Activated CD8-positive, alpha-beta memory T cell treated with anti-CD3 and anti-CD28 coated beads, Interleukin-2, amount 10 ng/mL, durations not matched to agents 7 days and 5 days (primary cell): ENCODE results near the gene SERHL2. TPM values are rescaled to one million over a fixed set of nuclear protein-coding genes. Genes with fewer than 3 reads are reported as not detected.

Source experiments
- ATAC-seq: fragments of 150-1000 bp; cut with Tn5 transposase; one replicate; pipeline ENCODE4 v1.10.0; 2021; ENCODE audit warnings: moderate library complexity
- CTCF ChIA-PET: fragments of 350-600 bp; sonication (Branson Sonifier 250); formaldehyde crosslinking; loops from one replicate; lab custom pipeline; 2021; ENCODE audit warnings: antibody characterized with exemption; lab: Charles Lee
- DNase-seq: peaks from one replicate; pipeline ENCODE4 v3.0.0-alpha.2; 2020
- H3K27ac Mint-ChIP-seq: one replicate; pipeline ENCODE4 v1.8.0; 2021; ENCODE audit warnings: mild to moderate bottlenecking, mixed read lengths
- H3K27me3 Mint-ChIP-seq: one replicate; pipeline ENCODE4 v1.8.0; 2021; ENCODE audit warnings: mixed read lengths
- H3K36me3 Mint-ChIP-seq: one replicate; pipeline ENCODE4 v1.8.0; 2021; ENCODE audit warnings: mild to moderate bottlenecking, mixed read lengths
- H3K4me1 Mint-ChIP-seq: one replicate; pipeline ENCODE4 v1.8.0; 2021; ENCODE audit warnings: mixed read lengths
- H3K4me3 Mint-ChIP-seq: one replicate; pipeline ENCODE4 v1.8.0; 2021; ENCODE audit warnings: mild to moderate bottlenecking, moderate library complexity, mixed read lengths
- H3K9me3 Mint-ChIP-seq: one replicate; pipeline ENCODE4 v1.8.0; 2022; ENCODE audit warnings: low read depth, mixed read lengths
- total RNA-seq, 2 experiments: library from RNA; stranded (reverse); gene quantifications; one replicate each; pipeline ENCODE4 v1.2.3, GENCODE V29; 2021

The SERHL2 gene
- total RNA-seq, 2 experiments from 2014 or later: 1.4 to 3.5 TPM

- Mint-ChIP-seq H3K27ac (no peak overlapping the region), H3K4me3 (no peak overlapping the region), H3K27me3 (no peaks in the 10 kb centered on the region), H3K36me3 (peaks cover 2% of the 10 kb centered on the region), H3K4me1 (peaks cover 17% of the 10 kb centered on the region), H3K9me3 (no peaks in the 10 kb centered on the region)
- CTCF ChIA-PET: no interaction called here
- no peak for ATAC-seq
- no peak for DNase-seq
Observed at GRCh38 chr22:42620084-42620483, 66.3 kb downstream of the SERHL2 start.

- CTCF ChIA-PET: interaction anchor here (0.6 to 2.0 kb wide), 14 partner anchors 8 to 358 kb away, joined by 3 to 9 read pairs (median 4); no protein-coding TSS in a partner anchor
- DNase-seq (peak; percentile 70), ATAC-seq (peak; percentile 69)
- Mint-ChIP-seq H3K9me3 (no peaks in the 10 kb centered on the region), H3K4me3 (no peak overlapping the region), H3K27me3 (no peaks in the 10 kb centered on the region), H3K4me1 (peaks cover 7% of the 10 kb centered on the region), H3K36me3 (peaks cover 3% of the 10 kb centered on the region), H3K27ac (no peak overlapping the region)
Observed at GRCh38 chr22:42621505-42622002, 67.8 kb downstream of the SERHL2 start.

GRCh38 chr22:42622061-42622710 is 68.4 kb downstream of the SERHL2 start:
- ATAC-seq: no peak
- H3K4me1 Mint-ChIP-seq: peaks cover 5% of the 10 kb centered on the region
- no peaks in the 10 kb centered on the region for H3K9me3 Mint-ChIP-seq
- H3K4me3 Mint-ChIP-seq: no peak overlapping the region
- DNase-seq: no peak
- no peak overlapping the region for H3K27ac Mint-ChIP-seq
- no peaks in the 10 kb centered on the region for H3K27me3 Mint-ChIP-seq
- CTCF ChIA-PET: interaction anchor here (0.6 to 2.0 kb wide), 5 partner anchors 7 to 248 kb away, joined by 3 to 8 read pairs (median 4); no protein-coding TSS in a partner anchor
- H3K36me3 Mint-ChIP-seq: peaks cover 4% of the 10 kb centered on the region

GRCh38 chr22:42623301-42623751 is 69.6 kb downstream of the SERHL2 start:
- DNase-seq (no peak), ATAC-seq (no peak)
- CTCF ChIA-PET: no interaction called here
- Mint-ChIP-seq H3K9me3 (no peaks in the 10 kb centered on the region), H3K36me3 (peaks cover 4% of the 10 kb centered on the region), H3K27ac (no peak overlapping the region), H3K4me3 (no peak overlapping the region), H3K4me1 (no peaks in the 10 kb centered on the region), H3K27me3 (no peaks in the 10 kb centered on the region)

Other genes with a start within 250 kb of the SERHL2 start
- under 1 TPM in 1 of 2 experiments, not detected in 1; 0.07 TPM for gene NFAM1, start 121.6 kb upstream of the SERHL2 start, total RNA-seq
- gene RRP7A, start 34.2 kb upstream of the SERHL2 start, total RNA-seq: 100 to 1,000 TPM in 1 of 2 experiments, 10 to 100 TPM in 1; 88.2 to 102 TPM
- 10 to 100 TPM; 81.8 to 82.7 TPM for gene POLDIP3, start 60.9 kb downstream of the SERHL2 start, total RNA-seq
- 1 to 10 TPM in 1 of 2 experiments, under 1 TPM in 1; 0.68 to 1.0 TPM for gene ATP5MGL, start 86.6 kb downstream of the SERHL2 start, total RNA-seq
- 10 to 100 TPM; 66.2 to 66.8 TPM for gene CYB5R3, start 95.4 kb downstream of the SERHL2 start, total RNA-seq
- under 1 TPM; 0.52 to 0.61 TPM for gene A4GALT, start 166.9 kb downstream of the SERHL2 start, total RNA-seq